GM23248 (cell line): Measurements from ENCODE around the gene ADGRL3.

Source experiments
- EZH2 ChIP-seq: fragments of 200-600 bp; sonication (generic); IDR thresholded peaks from 2 replicates; pipeline ENCODE4 v1.6.1; 2018; ENCODE audit warnings: antibody characterized with exemption, mild to moderate bottlenecking; ENCODE audit not compliant: insufficient read depth, poor library complexity, severe bottlenecking
- EZH2phosphoT487 ChIP-seq: fragments of 200-600 bp; sonication (generic); IDR thresholded peaks from 2 replicates; pipeline ENCODE4 v1.6.1; 2018; ENCODE audit warnings: antibody characterized with exemption, moderate library complexity, mild to moderate bottlenecking, low read depth; ENCODE audit not compliant: insufficient read depth

DNA sequence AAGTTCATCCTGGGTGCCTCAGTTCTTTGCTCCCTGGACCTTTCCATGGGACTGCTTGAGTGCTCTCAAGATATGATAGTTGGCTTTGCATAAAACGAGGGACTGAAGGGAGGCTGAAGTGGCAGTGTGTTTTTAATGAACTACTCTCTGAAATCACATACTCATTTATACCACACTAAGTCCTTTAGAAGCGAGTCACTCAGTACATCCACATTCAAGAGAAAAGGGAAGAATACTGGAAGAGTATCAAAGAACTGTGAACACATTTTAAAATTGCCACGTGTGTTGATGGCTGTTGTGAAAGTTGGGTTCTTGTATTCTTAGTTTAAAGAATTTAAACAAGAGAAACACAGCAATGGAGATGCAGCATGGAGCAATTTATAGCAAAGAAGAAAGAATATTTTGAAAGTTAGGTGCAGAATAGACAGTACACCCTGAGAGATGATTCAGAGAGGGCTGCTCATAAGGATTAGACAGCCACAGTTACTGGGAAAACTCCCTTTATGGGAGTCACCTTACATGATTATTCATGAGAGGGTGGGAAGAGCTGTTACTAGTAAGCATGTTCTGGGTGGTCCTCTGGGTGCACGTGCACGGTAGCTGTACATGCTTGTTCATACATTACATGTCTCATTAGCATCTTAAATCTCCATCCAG lies 380.7 kb downstream of the ADGRL3 start:
- no peak for TF ChIP-seq EZH2
- TF ChIP-seq EZH2phosphoT487, result no peak
